HG02610 (cell line): ENCODE results near the gene SHISA8.

Experiments
- ATAC-seq: cut with Tn5 transposase; IDR thresholded peaks from one replicate; pipeline ENCODE4 v1.9.1; 2021; ENCODE audit warnings: mild to moderate bottlenecking, moderate library complexity; ENCODE audit not compliant: unreplicated experiment

Gene SHISA8

GRCh38 chr22:41915786-41916493 lies 1.1 kb upstream of the SHISA8 start:
- ATAC-seq, result no peak

DNA sequence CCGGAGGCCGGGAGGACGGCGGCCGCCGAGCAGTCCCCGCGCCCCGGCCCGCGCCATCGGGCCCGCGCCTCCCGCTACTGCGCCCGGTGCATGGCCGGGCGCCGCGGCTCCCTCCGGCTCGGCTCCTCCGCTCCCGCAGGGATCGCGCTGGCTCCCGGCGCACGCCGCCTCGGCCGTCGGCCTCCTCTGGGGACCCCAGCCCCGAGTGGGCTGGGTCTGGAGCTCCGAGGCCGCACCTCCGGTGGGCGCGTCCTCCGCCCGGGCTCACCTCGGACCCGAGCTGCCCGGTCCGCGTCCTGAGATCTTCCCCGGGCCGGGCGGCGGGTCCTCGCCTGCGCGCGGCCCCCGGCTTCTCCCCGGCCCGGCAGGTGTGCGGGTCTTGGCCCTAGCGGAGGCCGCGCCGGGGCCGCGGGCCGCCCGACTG lies 251 bp downstream of the SHISA8 start:
- ATAC-seq, result no peak

DNA sequence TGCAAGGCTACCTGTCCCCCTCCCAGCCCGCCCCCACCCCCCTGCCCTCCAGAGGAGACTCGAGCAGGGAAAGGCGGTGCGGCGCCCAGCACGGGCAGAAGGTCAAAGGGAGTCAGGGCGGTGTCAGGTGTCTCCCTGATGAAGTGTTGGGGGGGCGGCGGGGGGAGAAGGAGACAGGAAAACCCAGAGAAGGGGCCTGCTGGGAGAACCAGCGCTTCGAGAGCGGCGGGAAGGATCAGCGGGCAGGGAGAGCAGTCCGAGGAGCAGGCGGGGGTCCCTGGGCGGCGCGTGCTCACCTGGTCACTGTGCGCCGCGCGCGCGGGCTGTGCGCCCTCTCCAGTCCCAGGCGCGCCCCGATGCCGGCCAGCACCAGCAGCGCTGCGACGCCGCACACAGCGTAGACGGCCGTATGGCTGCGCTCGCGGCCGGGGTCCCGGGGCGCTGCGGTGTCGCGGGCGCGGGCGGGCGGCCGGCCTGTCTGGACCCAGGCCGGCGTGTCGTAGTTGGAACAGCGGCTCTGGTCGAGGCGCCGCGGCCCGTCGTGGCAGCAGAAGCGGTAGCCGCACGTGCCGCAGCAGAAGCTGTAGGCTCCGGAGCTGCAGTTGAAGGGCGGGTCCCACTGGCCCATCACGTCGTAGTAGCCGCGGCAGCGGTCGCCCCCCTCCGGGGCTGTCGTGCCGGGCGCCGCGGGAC lies 886 bp downstream of the SHISA8 start:
- ATAC-seq, result no peak

DNA sequence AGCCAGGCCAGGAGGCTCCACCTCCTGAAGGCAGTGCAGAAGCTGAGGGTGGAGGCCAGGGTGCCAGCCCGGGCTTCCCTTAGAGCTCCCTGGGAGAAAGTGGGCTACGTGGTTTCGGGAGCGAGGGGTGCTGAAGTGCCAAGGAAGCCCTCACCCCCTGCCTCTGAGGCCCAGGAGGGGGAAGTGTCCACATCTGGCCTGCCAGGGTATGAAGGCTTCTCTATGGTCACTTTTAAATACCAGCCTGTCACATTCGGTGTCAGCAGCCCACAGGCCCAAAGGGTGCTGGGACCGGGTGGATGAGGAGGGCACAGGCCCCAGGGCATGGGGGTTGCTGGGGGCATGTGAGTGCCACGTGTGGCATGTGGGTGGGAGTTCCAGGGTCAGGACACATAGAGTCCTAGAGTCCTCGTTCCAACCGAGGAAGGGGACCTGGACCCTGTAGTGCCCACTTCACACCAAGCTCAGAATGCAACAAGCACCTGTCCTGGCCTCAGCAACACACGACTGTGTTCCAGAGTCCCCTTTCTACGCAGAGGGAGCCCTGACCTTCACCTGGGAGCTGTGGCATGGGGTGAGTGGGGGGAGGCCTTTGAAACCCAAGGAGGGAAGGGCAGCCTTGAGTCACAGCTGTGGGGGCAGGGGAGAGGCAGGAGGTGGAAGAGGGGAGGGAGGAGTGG lies 1.7 kb downstream of the SHISA8 start:
- no peak for ATAC-seq

DNA sequence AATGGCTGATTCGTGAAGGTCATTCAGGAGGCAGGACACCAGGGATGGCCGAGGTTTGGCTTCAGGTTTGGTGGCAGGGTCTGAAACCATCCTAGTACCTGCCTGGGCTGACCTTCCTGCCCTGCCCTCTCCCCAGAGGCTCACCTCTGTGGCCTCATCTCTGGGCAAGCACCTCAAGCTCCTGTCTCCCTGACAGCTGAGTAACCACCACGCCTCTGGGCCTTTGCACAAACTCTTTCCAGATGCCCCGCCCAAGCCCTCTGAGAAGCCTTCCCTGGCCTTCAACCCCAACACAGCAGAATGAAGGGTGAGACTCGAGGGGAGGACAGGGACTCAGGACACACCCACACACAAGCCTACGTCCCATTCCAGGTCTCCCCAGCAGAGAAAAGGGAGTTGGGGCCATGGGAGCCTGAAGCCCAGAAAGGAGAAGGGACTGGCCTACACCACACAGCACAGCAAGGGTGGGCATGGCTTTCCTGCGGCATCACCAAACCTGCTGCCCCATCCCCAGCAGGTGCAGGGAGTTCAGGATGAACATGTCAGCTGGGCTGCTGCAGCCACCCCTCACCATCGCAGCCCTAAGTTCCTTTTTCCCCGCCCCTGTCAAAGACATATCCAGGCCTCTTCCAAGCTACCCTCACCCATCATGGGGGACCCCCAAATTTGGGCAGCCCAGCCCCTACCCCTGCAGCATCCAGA lies 2.4 kb downstream of the SHISA8 start:
- ATAC-seq, result no peak

- ATAC-seq, result no peak
Observed at GRCh38 chr22:41911001-41911611, 3.8 kb downstream of the SHISA8 start.

GRCh38 chr22:41910050-41911000 lies 4.5 kb downstream of the SHISA8 start:
- no peak for ATAC-seq

- ATAC-seq, result no peak
Observed at GRCh38 chr22:41909310-41910049, 5.4 kb downstream of the SHISA8 start.

- no peak for ATAC-seq
Observed at GRCh38 chr22:41908411-41909309, 6.2 kb downstream of the SHISA8 start.

GRCh38 chr22:41907436-41908401 lies 7.2 kb downstream of the SHISA8 start:
- no peak for ATAC-seq

DNA sequence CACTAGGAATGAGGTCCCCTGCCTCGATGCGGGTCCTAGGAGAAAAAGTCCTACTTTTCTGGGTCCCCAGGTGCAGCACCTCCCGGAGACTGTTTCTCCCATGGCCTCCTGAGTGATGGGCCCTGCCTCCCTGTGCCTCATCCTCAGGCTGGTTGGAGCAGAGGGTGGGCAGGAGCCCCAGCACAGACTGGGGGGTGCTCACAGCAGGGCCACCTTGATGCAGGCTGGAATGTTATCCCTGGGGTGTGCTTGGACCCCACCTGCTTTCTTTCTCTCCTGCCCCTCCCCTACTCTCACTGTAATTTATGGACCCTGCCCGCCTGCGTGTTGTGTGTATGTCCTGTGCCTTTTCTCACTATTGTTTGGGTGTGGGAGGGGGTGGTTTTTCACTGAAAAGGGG lies 8.1 kb downstream of the SHISA8 start:
- no peak for ATAC-seq

DNA sequence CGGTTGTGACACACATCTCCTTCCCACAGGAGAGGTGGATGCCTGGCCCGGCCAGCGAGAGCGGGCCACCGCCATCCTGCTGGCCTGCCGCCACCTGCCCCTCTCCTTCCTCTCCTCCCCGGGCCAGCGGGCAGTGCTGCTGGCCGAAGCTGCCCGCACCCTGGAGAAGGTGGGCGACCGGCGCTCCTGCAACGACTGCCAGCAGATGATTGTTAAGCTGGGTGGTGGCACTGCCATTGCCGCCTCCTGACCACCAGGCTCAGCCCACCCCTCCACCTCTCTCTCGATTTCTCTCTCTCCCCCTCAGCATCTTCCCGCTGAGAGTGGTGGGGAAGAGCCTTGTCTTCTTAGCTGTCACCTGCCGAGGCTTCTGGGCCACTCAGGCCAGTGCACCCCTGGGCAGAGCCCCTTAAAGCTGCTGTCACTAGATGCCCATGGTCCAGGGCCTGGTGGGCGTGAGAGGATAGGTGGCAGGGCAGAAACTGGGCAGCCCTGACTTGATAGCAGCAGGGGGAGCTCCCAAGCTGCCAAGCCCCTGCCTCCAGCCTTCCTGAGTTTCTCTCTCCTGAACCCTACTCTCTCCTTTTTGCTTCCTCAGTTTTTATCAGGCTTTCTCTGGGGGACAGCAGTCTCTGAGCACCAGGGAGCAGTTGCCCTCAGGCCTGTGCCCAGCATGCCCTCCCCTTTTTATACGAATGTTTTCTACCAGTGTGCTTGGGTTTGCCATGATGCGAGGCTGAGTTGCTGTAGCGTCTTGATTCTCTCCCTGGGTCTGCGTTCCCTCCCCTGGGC lies 9.3 kb downstream of the SHISA8 start:
- ATAC-seq, result no peak

GRCh38 chr22:41904450-41905410 lies 10.1 kb downstream of the SHISA8 start:
- no peak for ATAC-seq

GRCh38 chr22:41902932-41903421 lies 11.9 kb downstream of the SHISA8 start:
- no peak for ATAC-seq

GRCh38 chr22:41902016-41902415 lies 12.9 kb downstream of the SHISA8 start:
- ATAC-seq, result no peak
